A673 (cell line): ENCODE data around the gene PIN1. TPM values are rescaled to one million over a fixed set of nuclear protein-coding genes. Genes with fewer than 3 reads are reported as not detected.

Source experiments
- BruUV-seq: library from RNA; stranded (reverse); fragments of 400-500 nt; replicated peaks from 2 replicates; lab custom pipeline; 2021; lab: Mats Ljungman, UMichigan
- CTCF ChIA-PET: fragments of 300-600 bp; sonication (Branson Sonifier 250); formaldehyde crosslinking; loops from one replicate; lab custom pipeline; 2022; ENCODE audit warnings: antibody characterized with exemption; lab: Charles Lee
- POLR2A ChIA-PET: fragments of 300-600 bp; sonication (Branson Sonifier 250); formaldehyde crosslinking; loops from one replicate; lab custom pipeline; 2022; ENCODE audit warnings: antibody characterized with exemption; ENCODE audit not compliant: low non-redundant PET; lab: Charles Lee
- DNase-seq: peaks from one replicate; pipeline ENCODE4 v3.0.0-alpha.2; 2015; ENCODE audit warnings: low spot score
- H3K27ac ChIP-seq: fragments of 200-600 bp; sonication (generic); 2 replicates; pipeline ENCODE4 v1.5.1; 2016; ENCODE audit warnings: mixed run types, low read depth, mild to moderate bottlenecking, mixed read lengths, antibody characterized with exemption, low read length; ENCODE audit not compliant: poor library complexity, severe bottlenecking
- H3K27me3 ChIP-seq: fragments of 200-600 bp; sonication (generic); replicated peaks from 2 replicates; pipeline ENCODE4 v1.6.1; 2017; ENCODE audit warnings: mixed run types, low read depth, mild to moderate bottlenecking, mixed read lengths, antibody characterized with exemption, low read length; ENCODE audit not compliant: insufficient read depth, poor library complexity
- H3K36me3 ChIP-seq: fragments of 200-600 bp; sonication (generic); 2 replicates; pipeline ENCODE4 v1.6.1; 2016; ENCODE audit warnings: mixed run types, mild to moderate bottlenecking, mixed read lengths, antibody characterized with exemption, low read length; ENCODE audit not compliant: insufficient read depth, poor library complexity, severe bottlenecking
- H3K4me1 ChIP-seq: fragments of 200-600 bp; sonication (generic); 2 replicates; pipeline ENCODE4 v1.6.1; 2017; ENCODE audit warnings: mixed run types, mild to moderate bottlenecking, mixed read lengths, antibody characterized with exemption, low read length; ENCODE audit not compliant: insufficient read depth, poor library complexity, severe bottlenecking
- H3K4me3 ChIP-seq: fragments of 200-600 bp; sonication (generic); 2 replicates; pipeline ENCODE4 v1.5.1; 2016; ENCODE audit warnings: low read depth, mixed run types, mild to moderate bottlenecking, mixed read lengths, low read length; ENCODE audit not compliant: poor library complexity, severe bottlenecking
- H3K9me3 ChIP-seq: fragments of 200-600 bp; sonication (generic); 2 replicates; pipeline ENCODE4 v1.6.1; 2016; ENCODE audit warnings: mixed run types, low read depth, mild to moderate bottlenecking, mixed read lengths, antibody characterized with exemption, low read length; ENCODE audit not compliant: poor library complexity, severe bottlenecking
- EZH2 ChIP-seq: fragments of 200-600 bp; sonication (generic); IDR thresholded peaks from 2 replicates; pipeline ENCODE4 v1.6.1; 2017; ENCODE audit warnings: borderline replicate concordance, low read depth, mild to moderate bottlenecking, mixed read lengths, antibody characterized with exemption, low read length; ENCODE audit not compliant: poor library complexity, severe bottlenecking
- intact Hi-C: fragments of 100-400 bp; cut with micrococcal nuclease; formaldehyde crosslinking; loops from one replicate; pipeline ENCODE4 v1.10.0; 2022; ENCODE audit not compliant: unreplicated experiment
- total RNA-seq: library from RNA; stranded (reverse); gene quantifications from 2 replicates; pipeline ENCODE4 v1.2.3, GENCODE V29; 2021
- TF ChIP-seq, protein P1 (sequence below): fragments of 300-800, 200-600 bp; sonication (generic); conservative IDR thresholded peaks from 2 replicates; pipeline ENCODE4 v1.5.1; 2017; ENCODE audit warnings: low read depth, mild to moderate bottlenecking, antibody characterized with exemption, low read length, moderate library complexity, mixed read lengths

Gene PIN1
- total RNA-seq, 1 experiment from 2014 or later, result 177 TPM

DNA sequence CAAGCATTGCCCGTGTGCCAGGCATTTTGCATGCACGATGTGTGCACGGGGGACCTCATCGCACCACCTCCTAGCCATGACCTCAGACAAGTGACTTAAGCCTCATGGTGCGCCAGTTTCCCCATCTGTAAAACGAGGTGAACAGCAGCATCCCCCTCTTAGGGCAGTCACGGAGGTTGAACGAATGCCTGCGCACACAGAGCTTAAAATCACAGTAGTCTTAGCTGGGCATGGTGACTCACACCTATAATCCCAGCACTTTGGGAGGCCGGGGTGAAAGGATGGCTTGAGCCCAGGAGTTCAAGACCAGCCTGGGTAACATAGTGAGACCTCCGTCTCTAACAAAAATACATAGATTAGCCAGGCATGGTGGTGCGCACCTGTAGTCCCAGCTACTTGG is 48.6 kb downstream of the PIN1 start:
- no TSS peak for BruUV-seq
- Histone ChIP-seq H3K27ac (no peak overlapping the region), H3K27me3 (no peaks in the 10 kb centered on the region), H3K9me3 (no peaks in the 10 kb centered on the region), H3K4me3 (no peak overlapping the region), H3K36me3 (peaks cover 3% of the 10 kb centered on the region), H3K4me1 (no peaks in the 10 kb centered on the region)
- CTCF ChIA-PET, result no interaction called here
- TF ChIP-seq, protein P1, sequence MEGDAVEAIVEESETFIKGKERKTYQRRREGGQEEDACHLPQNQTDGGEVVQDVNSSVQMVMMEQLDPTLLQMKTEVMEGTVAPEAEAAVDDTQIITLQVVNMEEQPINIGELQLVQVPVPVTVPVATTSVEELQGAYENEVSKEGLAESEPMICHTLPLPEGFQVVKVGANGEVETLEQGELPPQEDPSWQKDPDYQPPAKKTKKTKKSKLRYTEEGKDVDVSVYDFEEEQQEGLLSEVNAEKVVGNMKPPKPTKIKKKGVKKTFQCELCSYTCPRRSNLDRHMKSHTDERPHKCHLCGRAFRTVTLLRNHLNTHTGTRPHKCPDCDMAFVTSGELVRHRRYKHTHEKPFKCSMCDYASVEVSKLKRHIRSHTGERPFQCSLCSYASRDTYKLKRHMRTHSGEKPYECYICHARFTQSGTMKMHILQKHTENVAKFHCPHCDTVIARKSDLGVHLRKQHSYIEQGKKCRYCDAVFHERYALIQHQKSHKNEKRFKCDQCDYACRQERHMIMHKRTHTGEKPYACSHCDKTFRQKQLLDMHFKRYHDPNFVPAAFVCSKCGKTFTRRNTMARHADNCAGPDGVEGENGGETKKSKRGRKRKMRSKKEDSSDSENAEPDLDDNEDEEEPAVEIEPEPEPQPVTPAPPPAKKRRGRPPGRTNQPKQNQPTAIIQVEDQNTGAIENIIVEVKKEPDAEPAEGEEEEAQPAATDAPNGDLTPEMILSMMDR, result no peak
- TF ChIP-seq EZH2, result no peak
- DNase-seq, result no peak
- POLR2A ChIA-PET, result no interaction called here
- intact Hi-C loops, result no loop called here

DNA sequence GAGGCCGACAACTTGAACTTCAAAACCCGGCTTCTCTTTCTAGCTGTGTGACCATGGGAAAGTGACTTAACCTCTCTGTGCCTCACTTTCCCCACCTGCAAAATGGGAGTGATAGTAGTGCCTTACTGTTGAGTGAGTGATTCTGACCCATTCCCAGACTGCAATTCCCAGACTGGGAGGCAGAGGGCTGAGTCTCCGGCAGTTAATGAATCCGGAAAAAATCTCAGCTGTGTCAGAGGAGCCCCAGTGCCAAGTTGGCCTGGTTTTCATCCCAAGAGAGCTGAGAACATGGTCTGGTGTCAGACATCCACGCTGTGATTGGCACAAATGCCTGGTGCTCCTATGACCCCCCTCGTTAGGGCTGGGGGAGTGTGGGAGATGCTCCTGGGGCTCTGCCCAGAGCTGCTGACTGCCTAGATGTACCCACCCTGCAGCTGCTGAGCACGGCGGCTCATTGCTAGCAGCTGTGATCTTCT is 50.0 kb downstream of the PIN1 start:
- H3K27me3 ChIP-seq, result no peaks in the 10 kb centered on the region
- no peak overlapping the region for H3K4me3 ChIP-seq
- ChIA-PET POLR2A (no interaction called here), CTCF (no interaction called here)
- intact Hi-C loops, result no loop called here
- no TSS peak for BruUV-seq
- DNase-seq, result peak; percentile 43
- H3K9me3 ChIP-seq, result no peaks in the 10 kb centered on the region
- TF ChIP-seq EZH2, result no peak
- TF ChIP-seq, protein P1, result peak; percentile 44
- peaks cover 9% of the 10 kb centered on the region for H3K4me1 ChIP-seq
- no peak overlapping the region for H3K27ac ChIP-seq
- H3K36me3 ChIP-seq, result peaks cover 3% of the 10 kb centered on the region

DNA sequence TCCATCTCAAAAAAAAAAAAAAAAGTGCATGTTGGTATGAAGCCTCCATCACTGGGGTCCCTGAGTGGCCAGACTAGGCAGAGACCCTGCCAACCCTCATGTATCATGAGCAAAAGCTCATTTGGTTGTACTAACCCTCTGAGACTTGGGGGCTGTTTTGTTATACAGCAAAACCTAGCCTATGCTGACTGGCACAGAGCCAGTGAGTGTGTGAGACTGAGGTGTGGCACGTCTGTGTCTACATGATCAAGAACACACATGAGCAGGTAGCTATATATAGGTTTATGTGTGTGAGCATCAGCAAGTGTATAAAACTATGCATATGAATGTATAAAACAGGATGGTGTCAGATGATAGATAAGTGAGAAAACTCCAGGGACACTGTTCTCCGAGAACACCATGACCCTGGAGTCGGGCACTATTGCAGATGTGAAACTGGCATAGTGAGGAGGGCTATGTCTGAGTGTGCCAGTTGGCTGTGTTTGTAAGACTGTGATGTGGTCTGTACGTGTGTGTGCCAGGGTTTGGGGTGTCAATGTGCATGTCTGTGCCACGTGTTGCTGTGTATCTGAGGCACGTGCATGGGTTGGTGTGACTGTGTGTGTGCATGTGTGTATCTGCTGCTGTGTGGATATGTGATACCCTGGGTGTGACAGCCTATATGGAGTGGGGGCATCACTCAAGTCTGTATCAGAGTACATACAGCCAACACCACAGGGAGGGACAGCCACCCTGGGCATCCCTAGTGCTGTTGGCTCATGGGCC is 56.7 kb downstream of the PIN1 start:
- no peak for DNase-seq
- H3K27ac ChIP-seq, result no peak overlapping the region
- TF ChIP-seq, protein P1, result no peak
- TF ChIP-seq EZH2, result no peak
- H3K36me3 ChIP-seq, result no peaks in the 10 kb centered on the region
- POLR2A ChIA-PET, result no interaction called here
- no peaks in the 10 kb centered on the region for H3K27me3 ChIP-seq
- H3K9me3 ChIP-seq, result no peaks in the 10 kb centered on the region
- intact Hi-C loops, result no loop called here
- CTCF ChIA-PET, result no interaction called here
- H3K4me3 ChIP-seq, result no peak overlapping the region
- no TSS peak for BruUV-seq
- H3K4me1 ChIP-seq, result peaks cover 11% of the 10 kb centered on the region

Other genes starting within 250 kb of the PIN1 start
- 37.7 and 38.2 TPM in 2 replicates for gene ZNF561, start 214.1 kb upstream of the PIN1 start, total RNA-seq
- 35.9 and 42.3 TPM in 2 replicates for gene ZNF562, start 160.2 kb upstream of the PIN1 start, total RNA-seq
- 3.9 and 7.7 TPM in 2 replicates for gene ZNF846, start 66.6 kb upstream of the PIN1 start, total RNA-seq
- 21.7 and 26.4 TPM in 2 replicates for gene FBXL12, start 16.2 kb upstream of the PIN1 start, total RNA-seq
- gene UBL5, start 7.4 kb upstream of the PIN1 start, total RNA-seq, result 327 and 383 TPM in 2 replicates
- gene OLFM2, start 101.2 kb downstream of the PIN1 start, total RNA-seq, result 106 and 115 TPM in 2 replicates
- 6.4 and 6.8 TPM in 2 replicates for gene COL5A3, start 175.2 kb downstream of the PIN1 start, total RNA-seq
- gene RDH8, start 178.2 kb downstream of the PIN1 start, total RNA-seq, result not detected in 2 replicates